GM19351 (cell line): ENCODE data around the gene CIAO3.
"Not testable (repeated sequence)": the region's sequence is repeated elsewhere in the genome, so short reads cannot be mapped to it uniquely, and the experiment has no call there.

ENCODE experiments used
- ATAC-seq: cut with Tn5 transposase; IDR thresholded peaks from one replicate; pipeline ENCODE4 v1.9.1; 2021; ENCODE audit warnings: mild to moderate bottlenecking, moderate library complexity; ENCODE audit not compliant: unreplicated experiment

Gene CIAO3

DNA sequence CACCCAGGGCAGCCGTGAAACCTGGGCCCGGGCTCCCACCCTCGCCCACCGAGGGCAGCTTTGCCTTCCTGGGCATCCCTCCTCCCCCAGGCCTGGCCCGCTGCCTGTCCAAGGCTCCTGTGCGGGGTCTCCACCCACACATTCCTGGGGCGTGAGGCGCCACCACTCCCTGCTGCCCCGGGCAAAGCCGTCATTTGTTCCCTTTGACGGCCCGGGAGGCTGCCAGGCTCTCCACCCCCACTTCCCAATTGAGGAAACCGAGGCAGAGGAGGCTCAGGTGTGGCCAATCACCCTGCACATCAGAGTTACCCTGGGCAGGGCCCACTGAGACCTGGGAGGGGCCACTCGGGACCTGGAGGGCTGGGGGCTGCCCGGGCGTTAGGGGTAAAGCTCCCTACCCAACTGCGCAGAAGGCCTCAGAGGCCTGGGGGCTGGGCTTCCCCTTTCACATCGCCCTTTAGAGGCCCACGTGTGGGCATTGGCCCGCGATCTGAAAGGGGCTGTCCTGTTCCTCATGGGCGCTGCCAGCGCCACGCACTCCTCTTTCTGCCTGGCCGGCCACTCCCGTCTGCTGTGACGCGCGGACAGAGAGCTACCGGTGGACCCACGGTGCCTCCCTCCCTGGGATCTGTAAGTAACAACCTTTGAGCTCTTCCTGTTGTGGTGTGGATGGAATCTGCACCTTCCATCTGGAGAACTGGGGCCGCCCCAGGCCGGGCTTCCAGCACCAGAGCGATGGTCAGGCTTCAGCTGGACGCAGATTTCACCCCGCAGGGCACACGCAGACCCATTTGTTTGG is 19.9 kb upstream of the CIAO3 start, which contains the start of gene MSLN:
Gene MSLN, plus strand, starts transcription at position 190 of the 799 bp plus-strand sequence. CDS start 1,947 bp downstream, outside the sequence.
- ATAC-seq, result no peak

DNA sequence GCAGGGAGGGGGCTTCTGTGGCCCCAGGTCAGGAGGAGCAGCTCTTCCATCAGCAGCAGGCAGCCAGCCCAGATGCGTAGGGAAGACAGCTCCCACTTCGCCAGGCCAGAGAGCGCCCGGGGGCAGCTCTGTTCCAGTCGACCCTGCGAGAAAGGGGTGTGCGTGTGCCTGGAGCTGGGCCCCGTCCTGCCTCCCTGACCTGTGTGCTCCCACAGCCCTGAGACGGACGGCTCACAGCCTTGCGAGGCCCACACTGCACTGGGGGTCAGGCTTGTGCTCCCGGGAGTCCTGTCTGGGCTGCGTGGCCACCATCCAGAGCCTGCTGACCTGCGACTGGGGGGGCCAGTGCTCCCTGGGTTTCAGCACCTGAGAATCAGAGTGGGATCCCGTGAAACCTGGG is 19.3 kb upstream of the CIAO3 start:
- ATAC-seq, result no peak

GRCh38 chr16:759110-759910 is 18.5 kb upstream of the CIAO3 start:
- no peak for ATAC-seq

- ATAC-seq, result no peak
Observed at GRCh38 chr16:756428-756827, 15.6 kb upstream of the CIAO3 start.

GRCh38 chr16:754656-755055 is 13.9 kb upstream of the CIAO3 start:
- no peak for ATAC-seq

DNA sequence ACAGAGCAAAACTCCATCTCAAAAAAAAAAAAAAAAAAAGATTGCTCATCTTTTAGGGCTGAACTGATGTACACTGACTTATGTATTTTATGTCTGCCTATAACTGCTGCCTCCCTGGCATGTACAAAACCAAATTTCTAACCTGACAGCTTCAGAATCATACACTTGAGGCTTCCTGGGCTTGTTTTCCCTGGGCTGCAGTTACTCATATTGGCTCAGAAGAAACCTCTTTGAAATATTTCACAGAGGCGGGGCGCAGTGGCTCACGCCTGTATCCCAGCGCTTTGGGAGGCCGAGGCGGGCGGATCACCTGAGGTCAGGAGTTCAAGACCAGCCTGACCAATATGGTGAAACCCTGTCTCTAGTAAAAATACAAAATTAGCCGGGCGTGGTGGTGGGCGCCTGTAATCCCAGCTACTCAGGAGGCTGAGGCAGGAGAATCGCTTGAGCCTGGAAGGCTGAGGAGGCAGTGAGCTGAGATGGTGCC is 13.4 kb upstream of the CIAO3 start:
- ATAC-seq, result not testable (repeated sequence)

DNA sequence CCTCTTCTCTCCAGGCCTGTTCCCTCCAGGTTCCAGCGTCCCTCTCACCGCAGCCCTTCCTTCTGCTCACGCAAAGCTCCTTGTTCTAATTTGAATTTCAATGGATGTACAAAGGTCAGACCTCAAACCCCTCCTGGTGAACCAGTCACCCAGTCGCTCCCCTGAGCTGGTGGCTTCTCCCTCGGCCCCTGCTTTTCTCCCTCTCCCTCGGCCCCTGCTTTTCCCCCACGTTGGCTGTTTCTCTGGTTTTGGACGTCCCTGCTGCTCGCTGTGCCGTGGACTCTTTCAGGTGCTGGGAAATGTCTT is 11.2 kb upstream of the CIAO3 start:
- no peak for ATAC-seq

DNA sequence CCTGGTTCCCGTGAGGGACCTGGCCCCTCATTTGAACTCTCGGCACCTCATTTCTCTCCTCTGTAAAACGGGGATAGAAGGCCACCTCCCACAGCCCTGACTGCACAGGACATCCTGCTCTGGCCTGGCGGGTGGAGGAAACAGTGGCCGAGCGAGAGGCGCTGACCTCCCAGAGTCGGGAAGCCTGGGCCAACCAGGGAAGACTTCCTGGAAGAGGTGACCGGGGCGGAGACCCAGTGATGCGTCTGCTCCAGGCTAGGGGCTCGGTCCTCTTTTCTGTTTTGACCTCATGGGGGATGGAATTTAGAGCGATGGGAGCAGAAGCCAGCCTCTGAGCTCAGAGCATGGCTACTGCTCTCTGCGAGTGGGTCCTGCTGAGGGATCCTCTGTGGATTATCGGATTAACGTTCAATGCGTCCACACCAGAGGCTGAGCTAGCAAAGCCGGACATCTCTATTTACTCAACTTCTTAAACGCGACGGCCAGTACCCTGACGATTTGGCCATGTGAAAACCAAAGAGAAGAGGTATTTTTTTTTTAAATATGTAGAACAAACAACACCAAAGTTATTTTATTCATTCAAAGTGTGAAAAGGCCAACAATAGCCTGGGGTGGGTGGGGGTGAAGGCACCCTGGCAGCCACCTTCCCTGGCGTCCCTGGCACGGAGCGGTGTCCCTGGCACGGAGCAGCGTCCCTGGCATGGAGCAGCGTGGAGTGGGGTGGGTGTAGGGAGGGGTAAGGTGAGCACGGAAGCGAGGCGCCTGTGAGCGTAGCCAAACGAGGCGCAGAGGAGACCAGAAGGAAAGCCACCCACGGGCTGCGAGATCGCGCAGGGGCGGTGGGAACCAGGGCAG is 10.6 kb upstream of the CIAO3 start:
- ATAC-seq, result no peak

DNA sequence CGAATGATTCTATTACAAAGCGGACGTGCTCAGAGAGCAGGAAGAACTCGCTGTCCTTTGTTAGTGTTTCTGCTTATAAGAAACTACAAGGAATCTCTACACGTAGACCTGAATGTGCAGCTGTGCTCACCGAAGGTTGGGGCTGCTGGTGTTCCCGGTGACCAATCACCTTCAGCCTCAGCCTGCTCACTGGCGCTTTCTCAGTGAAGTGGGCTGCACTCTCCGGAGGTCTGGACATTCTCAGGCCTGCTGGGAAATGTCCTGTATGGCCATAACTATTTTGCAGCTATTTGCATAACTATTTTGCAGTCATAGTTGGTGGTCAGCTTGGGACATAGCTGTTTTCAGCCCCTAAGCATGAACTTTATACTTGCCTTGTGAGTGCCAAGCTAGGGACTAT is 9.7 kb upstream of the CIAO3 start:
- ATAC-seq, result no peak

- ATAC-seq, result no peak
Observed at GRCh38 chr16:749010-749409, 8.2 kb upstream of the CIAO3 start.

GRCh38 chr16:747978-748746 is 7.4 kb upstream of the CIAO3 start:
- no peak for ATAC-seq

DNA sequence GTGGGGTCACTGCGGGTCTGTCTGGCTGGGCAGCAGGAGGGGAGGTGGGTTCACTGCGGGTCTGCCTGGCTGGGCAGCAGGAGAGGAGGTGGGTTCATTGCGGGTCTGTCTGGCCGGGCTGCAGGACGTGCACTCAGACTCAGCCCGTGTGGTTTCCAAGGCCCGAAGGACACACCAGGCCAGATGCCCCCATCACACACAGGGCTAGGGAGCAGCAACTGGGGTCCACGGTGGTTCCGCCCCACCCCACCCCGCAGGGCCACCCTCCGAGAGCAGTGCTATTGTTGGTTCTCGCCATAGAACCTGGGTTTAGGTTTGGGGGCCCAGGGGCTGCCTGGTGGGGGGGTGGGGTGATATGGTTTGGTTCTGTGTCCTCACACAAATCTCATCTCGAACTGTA is 5.8 kb upstream of the CIAO3 start:
- no peak for ATAC-seq

GRCh38 chr16:745739-746138 is 4.9 kb upstream of the CIAO3 start:
- no peak for ATAC-seq

DNA sequence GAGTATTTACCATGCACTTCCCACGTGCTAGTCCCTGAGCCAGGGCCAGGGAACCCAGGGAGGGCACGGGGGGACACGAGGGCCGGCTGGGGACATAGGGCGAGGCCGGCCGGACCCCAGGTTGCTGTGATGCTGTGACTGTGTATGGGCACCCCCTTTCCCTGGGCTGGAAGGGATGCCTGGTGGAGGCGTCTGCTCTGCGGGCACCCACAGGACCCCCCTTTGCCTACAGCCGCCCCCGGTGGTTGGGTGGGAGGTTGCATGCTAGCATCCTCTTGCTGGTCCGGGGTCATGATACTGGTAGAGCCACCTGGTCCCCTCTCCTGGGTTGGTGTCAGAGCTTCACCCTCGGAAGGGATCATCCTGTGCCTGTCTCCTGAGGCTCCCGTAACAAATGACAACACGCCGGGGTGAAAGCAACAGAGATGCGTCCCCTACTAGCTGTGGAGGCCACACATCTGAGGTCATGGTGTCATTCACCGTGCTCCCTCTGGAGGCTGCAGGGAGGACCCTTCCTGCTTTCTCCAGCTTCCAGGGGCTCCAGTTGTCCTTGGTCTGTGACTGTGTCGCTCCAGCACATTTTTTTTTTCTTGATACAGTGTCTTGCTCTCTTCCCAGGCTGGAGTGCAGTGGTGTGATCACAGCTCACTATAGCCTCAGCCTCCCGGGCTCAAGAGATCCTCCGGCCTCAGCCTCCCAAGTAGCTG is 3.1 kb upstream of the CIAO3 start:
- ATAC-seq, result no peak

DNA sequence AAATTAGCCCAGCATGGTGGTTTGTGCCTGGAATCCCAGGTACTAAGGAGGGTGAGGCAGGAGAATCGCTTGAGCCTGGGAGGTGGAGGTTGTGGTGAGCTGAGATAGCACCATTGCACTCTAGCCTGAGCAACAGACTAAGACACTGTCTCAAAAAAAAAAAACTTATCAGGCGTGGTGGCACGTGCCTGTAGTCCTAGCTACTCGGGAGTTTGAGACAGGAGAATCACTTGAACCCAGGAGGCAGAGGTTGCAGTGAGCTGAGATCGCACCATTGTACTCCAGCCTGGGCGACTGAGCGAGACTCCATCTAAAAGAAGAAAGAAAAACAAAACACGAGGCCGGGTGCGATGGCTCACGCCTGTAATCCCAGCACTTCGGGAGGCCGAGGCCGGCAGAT is 2.1 kb upstream of the CIAO3 start:
- not testable (repeated sequence) for ATAC-seq

- no peak for ATAC-seq
Observed at GRCh38 chr16:741986-742629, 1.3 kb upstream of the CIAO3 start.

- ATAC-seq, result peak; percentile 6
Observed at GRCh38 chr16:740459-740763, 386 bp downstream of the CIAO3 start.

DNA sequence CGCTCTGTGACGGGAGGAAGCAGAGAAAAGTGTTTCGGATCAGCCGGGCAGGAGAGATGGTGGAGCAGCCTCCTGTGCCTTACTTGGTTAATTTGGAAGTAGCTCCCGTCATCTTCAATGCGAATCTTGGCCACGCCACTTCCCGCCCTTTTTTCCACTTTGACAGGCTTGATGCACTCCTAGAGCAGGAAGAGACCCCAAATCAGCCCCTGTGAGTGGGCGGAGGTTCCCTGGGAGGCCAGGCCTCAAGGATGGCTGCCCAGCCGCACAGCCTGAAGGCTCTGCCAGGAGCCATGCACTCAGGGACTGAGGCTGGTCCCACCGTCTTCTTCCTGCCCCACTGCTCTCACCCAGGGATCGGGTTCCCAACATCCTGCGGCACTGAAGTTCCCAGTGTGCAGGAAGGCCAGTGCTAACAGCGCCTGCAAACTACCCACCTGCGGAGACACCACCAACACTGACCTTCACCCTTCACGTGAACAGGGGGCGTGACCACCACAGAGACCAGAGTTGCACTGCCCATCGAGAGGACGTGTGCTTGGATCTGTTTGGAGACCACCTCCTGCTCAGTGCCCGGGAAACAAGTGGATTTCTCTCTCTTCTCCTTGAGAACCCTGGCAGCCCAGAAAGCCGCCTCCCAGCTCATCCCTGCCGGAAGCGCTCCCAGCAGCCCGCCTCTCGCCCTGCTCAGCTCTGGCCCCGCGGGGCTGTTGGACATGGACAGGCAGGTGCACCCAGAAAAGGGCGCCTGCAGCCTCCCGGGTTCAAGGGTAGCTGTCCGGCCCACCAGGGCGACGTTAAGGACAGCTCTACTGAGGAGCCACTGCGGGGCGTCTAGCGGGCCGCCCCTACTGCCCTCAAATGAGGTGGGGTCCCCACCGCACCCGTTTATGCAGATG is 988 bp downstream of the CIAO3 start:
- ATAC-seq, result no peak
